Panc1 (cell line): Measurements from ENCODE around the gene MAPK8IP3.

Experiments used
- CTCF ChIP-seq: fragments of 450-650 bp; IDR thresholded peaks from 2 replicates; pipeline ENCODE4 v1.5.1; 2017; ENCODE audit warnings: mild to moderate bottlenecking
- POLR2AphosphoS5 ChIP-seq: IDR thresholded peaks from 2 replicates; pipeline ENCODE4 v1.6.1; 2012; ENCODE audit warnings: mild to moderate bottlenecking, low read depth, low read length, moderate library complexity
- TCF7L2 ChIP-seq: IDR thresholded peaks from 2 replicates; pipeline ENCODE4 v1.6.1; 2011; ENCODE audit warnings: mild to moderate bottlenecking, low read depth, low read length, inconsistent platforms

GRCh38 chr16:1765826-1766225 lies 59.8 kb downstream of the MAPK8IP3 start:
- TF ChIP-seq CTCF (no peak), TCF7L2 (no peak), POLR2AphosphoS5 (no peak)
